MCF 10A (cell line): ENCODE measurements around the gene PRKRA. TPM values are rescaled to one million over a fixed set of nuclear protein-coding genes. Genes with fewer than 3 reads are reported as not detected.

Experiments
- BruUV-seq: library from RNA; stranded (reverse); fragments of 400-500 nt; replicated peaks from 2 replicates; lab custom pipeline; 2021; lab: Mats Ljungman, UMichigan
- CTCF ChIA-PET: fragments of 300-600 bp; sonication (Branson Sonifier 250); formaldehyde crosslinking; extraction: SDS; loops from one replicate; lab custom pipeline; 2021; ENCODE audit warnings: antibody characterized with exemption, inconsistent platforms; lab: Yijun Ruan, JAX
- POLR2A ChIA-PET: fragments of 300-600, 350-650 bp; sonication (Branson Sonifier 250); formaldehyde crosslinking; extraction: SDS; loops from one replicate; lab custom pipeline; 2020; ENCODE audit warnings: antibody characterized with exemption, inconsistent platforms; lab: Yijun Ruan, JAX
- DNase-seq: peaks from one replicate; pipeline ENCODE4 v3.0.0-alpha.2; 2018; ENCODE audit not compliant: unreplicated experiment
- H3K27ac Mint-ChIP-seq: one replicate; pipeline ENCODE4 v1.8.0; 2022; ENCODE audit warnings: mild to moderate bottlenecking, low read depth, mixed read lengths; ENCODE audit not compliant: unreplicated experiment
- H3K27me3 Mint-ChIP-seq: one replicate; pipeline ENCODE4 v1.8.0; 2022; ENCODE audit warnings: mixed read lengths; ENCODE audit not compliant: insufficient read depth, unreplicated experiment
- H3K36me3 Mint-ChIP-seq: one replicate; pipeline ENCODE4 v1.8.0; 2022; ENCODE audit warnings: mild to moderate bottlenecking, moderate library complexity, mixed read lengths; ENCODE audit not compliant: insufficient read depth, unreplicated experiment
- H3K4me1 Mint-ChIP-seq: one replicate; pipeline ENCODE4 v1.8.0; 2022; ENCODE audit warnings: mixed read lengths; ENCODE audit not compliant: insufficient read depth, unreplicated experiment
- H3K4me3 Mint-ChIP-seq: one replicate; pipeline ENCODE4 v1.8.0; 2022; ENCODE audit warnings: mild to moderate bottlenecking, moderate library complexity, mixed read lengths; ENCODE audit not compliant: unreplicated experiment
- H3K9me3 Mint-ChIP-seq: one replicate; pipeline ENCODE4 v1.8.0; 2022; ENCODE audit warnings: mixed read lengths; ENCODE audit not compliant: unreplicated experiment
- CTCF ChIP-seq: fragments of 200-600 bp; IDR thresholded peaks from one replicate; pipeline ENCODE4 v1.8.0; 2022; ENCODE audit warnings: antibody characterized with exemption, mild to moderate bottlenecking; ENCODE audit not compliant: unreplicated experiment
- intact Hi-C: fragments of 100-400 bp; cut with micrococcal nuclease; formaldehyde crosslinking; loops from 2 replicates; pipeline ENCODE4 v1.14.1; 2022
- total RNA-seq: library from RNA; stranded (reverse); gene quantifications from 2 replicates; pipeline ENCODE4 v1.2.3, GENCODE V29; 2022

The PRKRA gene
- total RNA-seq, 1 experiment from 2014 or later, result 58.9 TPM

- CTCF ChIA-PET, result interaction anchor here (0.6 to 1.8 kb wide), 6 partner anchors 41 to 1521 kb away, joined by 3 to 7 read pairs (median 5); no protein-coding TSS in a partner anchor
- no peaks in the 10 kb centered on the region for H3K9me3 Mint-ChIP-seq
- POLR2A ChIA-PET, result interaction anchor here (1.0 to 4.6 kb wide), 4 partner anchors 32 to 369 kb away, joined by 3 to 76 read pairs (median 14); partner anchors contain the start of genes PJVK and PRKRA
- DNase-seq, result no peak
- H3K4me3 Mint-ChIP-seq, result peak overlapping the region; percentile 96
- peaks cover 24% of the 10 kb centered on the region for H3K36me3 Mint-ChIP-seq
- no peak for TF ChIP-seq CTCF
- no peaks in the 10 kb centered on the region for H3K27me3 Mint-ChIP-seq
- intact Hi-C loops, result no loop called here
- H3K4me1 Mint-ChIP-seq, result peaks cover 28% of the 10 kb centered on the region
- no peak overlapping the region for H3K27ac Mint-ChIP-seq
- BruUV-seq, result no TSS peak
Observed at GRCh38 chr2:178482437-178482836, 31.5 kb upstream of the PRKRA start.

- POLR2A ChIA-PET, result interaction anchor here (0.6 to 4.6 kb wide), 16 partner anchors 9 to 407 kb away, joined by 3 to 76 read pairs (median 4); partner anchors contain the start of genes PJVK and PRKRA
- intact Hi-C loops, result loop anchor here (1.0 kb wide), 1 partner anchor 43 kb away; no protein-coding TSS in a partner anchor
- CTCF ChIA-PET, result interaction anchor here (0.6 to 1.4 kb wide), 6 partner anchors 13 to 699 kb away, joined by 3 to 6 read pairs (median 4); no protein-coding TSS in a partner anchor
- no peak for TF ChIP-seq CTCF
- H3K4me1 Mint-ChIP-seq, result peaks cover 29% of the 10 kb centered on the region
- peak; percentile 97 for DNase-seq
- H3K27me3 Mint-ChIP-seq, result no peaks in the 10 kb centered on the region
- peaks cover 13% of the 10 kb centered on the region for H3K36me3 Mint-ChIP-seq
- no peaks in the 10 kb centered on the region for H3K9me3 Mint-ChIP-seq
- H3K27ac Mint-ChIP-seq, result peak within 1 kb of the TSS; percentile 99
- H3K4me3 Mint-ChIP-seq, result peak within 1 kb of the TSS; percentile 96
- BruUV-seq, result no TSS peak
Observed at GRCh38 chr2:178480227-178481181, 29.5 kb upstream of the PRKRA start, which contains the start of gene PLEKHA3. TSS of gene PLEKHA3 (plus strand) at chr2:178480457. CDS start at chr2:178480870, 413 bp downstream.

- H3K4me3 Mint-ChIP-seq, result peak overlapping the region; percentile 96
- TF ChIP-seq CTCF, result no peak
- intact Hi-C loops, result loop anchor here (1.0 kb wide), 2 partner anchors 28 to 44 kb away; partner anchors contain the start of genes PJVK and PRKRA
- peaks cover 25% of the 10 kb centered on the region for H3K4me1 Mint-ChIP-seq
- ChIA-PET POLR2A (interaction anchor here (0.6 to 4.6 kb wide), 15 partner anchors 10 to 407 kb away, joined by 3 to 76 read pairs (median 4); partner anchors contain the start of genes PJVK and PRKRA), CTCF (interaction anchor here (0.6 to 1.4 kb wide), 7 partner anchors 10 to 699 kb away, joined by 3 to 6 read pairs (median 4); no protein-coding TSS in a partner anchor)
- H3K27me3 Mint-ChIP-seq, result no peaks in the 10 kb centered on the region
- BruUV-seq, result no TSS peak
- peak overlapping the region; percentile 99 for H3K27ac Mint-ChIP-seq
- DNase-seq, result no peak
- no peaks in the 10 kb centered on the region for H3K9me3 Mint-ChIP-seq
- H3K36me3 Mint-ChIP-seq, result peaks cover 9% of the 10 kb centered on the region
Observed at GRCh38 chr2:178479758-178480226, 28.8 kb upstream of the PRKRA start.
